HG03432 (cell line): Measurements from ENCODE around the gene KRTAP10-8.
"Not testable (repeated sequence)": the region's sequence is repeated elsewhere in the genome, so short reads cannot be mapped to it uniquely, and the experiment has no call there.

Experiments
- ATAC-seq: cut with Tn5 transposase; IDR thresholded peaks from one replicate; pipeline ENCODE4 v1.9.1; 2021; ENCODE audit warnings: mild to moderate bottlenecking, moderate library complexity; ENCODE audit not compliant: unreplicated experiment

The KRTAP10-8 gene

DNA sequence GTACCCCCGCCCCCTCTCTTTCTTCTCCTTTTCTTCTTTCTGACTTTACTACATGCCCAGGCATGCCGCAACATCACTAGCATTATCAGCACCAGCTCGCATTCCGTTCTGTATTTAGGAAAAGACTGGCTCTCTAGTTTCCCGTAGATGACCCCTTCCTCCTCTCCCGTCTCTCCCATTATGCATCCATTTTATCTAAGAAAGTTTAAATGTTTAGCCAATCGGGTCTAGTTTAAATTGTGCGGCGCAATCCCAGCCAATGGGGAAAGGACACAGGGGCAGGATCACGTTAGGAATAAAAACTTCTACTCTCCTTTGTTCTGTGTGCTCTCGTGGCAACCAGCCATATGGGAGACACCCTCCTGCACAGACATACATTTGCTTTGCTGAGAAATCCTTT is 13.8 kb upstream of the KRTAP10-8 start:
- ATAC-seq = no peak

DNA sequence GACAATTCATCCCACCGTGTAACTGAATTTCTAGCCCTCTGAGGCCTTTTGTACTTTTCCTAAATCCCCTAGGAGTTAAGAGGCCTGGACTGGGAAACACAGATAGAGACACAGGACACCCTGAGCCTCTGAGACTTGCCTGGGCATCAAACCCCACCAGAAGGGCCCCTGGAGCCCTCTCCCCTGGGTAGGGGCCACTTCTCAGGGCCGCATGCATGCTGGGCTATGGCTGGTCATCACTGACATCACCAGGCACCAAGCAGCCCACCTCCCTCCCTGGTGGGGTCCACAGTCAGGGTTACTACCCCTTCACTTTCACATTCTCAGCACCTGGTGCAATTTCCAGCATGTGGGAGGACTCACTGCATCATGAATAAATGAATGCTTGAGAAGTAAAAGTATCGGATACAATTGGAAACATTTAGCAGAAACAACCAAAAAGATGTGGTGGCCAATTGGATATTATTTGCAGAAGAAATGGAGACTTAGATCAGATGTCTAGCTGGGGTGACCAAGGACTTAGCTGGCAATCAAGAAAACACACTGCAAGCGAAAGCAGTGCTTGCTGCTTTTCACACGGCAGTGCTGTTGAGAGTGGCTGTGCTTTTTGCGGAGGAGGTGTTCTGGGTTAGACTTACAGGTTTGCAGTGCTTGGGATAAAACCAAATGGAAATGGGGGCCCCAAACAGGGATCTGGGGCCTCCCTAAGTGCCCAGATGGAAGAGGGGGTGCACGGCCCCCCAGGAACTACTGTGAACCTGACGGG is 12.4 kb upstream of the KRTAP10-8 start:
- ATAC-seq = no peak

DNA sequence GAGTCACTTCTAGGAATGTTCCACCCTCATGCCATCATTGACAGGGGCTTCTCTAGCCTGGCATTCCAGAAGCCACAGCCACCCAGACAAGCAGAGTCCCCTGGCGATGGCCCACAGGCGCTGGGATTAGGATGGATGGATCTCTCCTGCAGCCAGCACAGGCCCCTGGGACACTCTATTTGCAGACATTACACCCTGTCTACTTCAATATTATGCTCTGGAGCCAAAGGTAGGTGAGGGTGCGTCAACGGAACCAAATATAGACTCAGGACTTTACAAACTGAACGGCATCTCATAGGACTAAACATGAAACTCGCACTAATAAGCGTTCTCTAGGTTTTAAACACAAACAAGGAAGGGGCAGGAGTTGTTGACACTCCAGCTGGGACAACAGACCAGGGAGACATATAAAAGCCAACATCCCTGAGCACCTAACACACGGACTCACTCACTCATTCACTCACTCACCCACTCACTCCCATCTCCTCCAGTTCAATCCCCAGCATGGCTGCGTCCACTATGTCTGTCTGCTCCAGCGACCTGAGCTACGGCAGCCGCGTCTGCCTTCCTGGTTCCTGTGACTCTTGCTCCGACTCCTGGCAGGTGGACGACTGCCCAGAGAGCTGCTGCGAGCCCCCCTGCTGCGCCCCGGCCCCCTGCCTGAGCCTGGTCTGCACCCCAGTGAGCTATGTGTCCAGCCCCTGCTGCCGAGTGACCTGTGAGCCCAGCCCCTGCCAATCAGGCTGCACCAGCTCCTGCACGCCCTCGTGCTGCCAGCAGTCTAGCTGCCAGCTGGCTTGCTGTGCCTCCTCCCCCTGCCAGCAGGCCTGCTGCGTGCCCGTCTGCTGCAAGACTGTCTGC is 11.5 kb upstream of the KRTAP10-8 start, which contains the start of gene KRTAP10-7:
Gene KRTAP10-7 (plus strand): TSS at position 480 of the 861 bp plus-strand sequence. CDS start 25 bp downstream, at position 505.
- ATAC-seq = not testable (repeated sequence)

DNA sequence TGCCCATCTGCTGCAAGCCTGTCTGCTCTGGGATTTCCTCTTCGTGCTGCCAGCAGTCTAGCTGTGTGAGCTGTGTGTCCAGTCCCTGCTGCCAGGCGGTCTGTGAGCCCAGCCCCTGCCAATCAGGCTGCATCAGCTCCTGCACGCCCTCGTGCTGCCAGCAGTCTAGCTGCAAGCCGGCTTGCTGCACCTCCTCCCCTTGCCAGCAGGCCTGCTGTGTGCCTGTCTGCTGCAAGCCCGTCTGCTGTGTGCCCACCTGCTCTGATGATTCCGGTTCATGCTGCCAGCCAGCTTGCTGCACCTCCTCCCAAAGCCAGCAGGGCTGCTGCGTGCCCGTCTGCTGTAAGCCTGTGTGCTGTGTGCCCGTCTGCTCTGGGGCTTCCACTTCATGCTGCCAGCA is 10.8 kb upstream of the KRTAP10-8 start:
- ATAC-seq = not testable (repeated sequence)

DNA sequence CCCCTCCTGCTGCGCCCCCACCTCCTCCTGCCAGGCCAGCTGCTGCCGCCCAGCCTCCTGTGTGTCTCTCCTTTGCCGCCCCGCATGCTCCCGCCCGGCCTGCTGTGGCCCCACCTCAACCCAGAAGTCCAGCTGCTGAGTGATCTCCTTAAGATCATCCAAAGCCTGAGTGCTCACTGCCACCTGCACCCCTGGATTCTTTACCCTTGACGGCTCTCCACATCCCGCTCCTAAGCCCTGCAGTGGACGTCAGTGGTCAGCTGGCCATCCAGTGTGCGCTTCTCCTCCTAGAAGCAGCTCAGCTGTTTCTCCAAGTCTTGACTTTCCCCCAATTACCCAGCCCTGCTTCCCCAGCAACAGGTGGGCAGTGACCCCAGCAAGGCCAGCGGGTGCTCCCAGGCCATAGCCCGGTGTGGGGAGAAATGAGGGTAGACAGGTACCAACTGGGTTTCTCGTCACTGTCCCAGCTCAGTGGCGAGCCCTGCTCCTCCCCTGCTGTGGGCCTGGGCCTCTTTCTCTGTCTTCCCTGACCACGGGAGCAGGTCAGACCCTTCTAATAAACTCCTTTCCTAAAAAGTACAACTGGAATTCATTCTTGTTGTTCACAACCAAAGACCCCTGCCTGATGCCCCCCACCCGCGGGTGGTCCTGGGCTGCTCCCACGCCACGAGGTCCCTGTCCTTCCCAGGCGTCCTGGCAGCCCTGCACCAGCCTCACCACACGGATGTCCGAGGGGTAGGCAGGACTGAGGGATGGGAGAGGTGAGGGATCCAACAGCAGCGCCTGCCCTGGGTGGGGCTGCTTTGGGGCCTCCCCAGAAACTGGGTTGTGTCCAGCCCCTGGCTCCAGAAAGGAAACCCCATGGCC is 10.1 kb upstream of the KRTAP10-8 start:
- no peak for ATAC-seq

DNA sequence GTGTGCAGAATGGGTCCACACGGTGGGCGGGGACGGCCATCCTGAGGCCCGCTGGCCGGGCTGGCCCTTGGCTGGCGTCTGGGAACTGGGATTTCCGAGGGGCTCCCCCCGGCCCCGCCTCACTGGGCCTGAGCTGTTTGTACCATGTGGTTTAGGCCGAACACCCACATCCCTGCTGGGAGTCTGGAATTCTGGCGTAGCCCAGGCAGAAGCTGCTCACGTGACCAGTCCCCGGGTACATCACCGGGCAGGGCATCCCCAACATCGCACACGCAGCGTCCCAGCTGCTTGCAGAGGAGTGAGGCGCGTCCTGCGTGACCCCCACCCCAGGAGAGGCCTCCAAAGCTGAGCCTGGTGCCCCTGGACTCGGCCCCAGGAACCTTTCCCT is 9.4 kb upstream of the KRTAP10-8 start:
- ATAC-seq = no peak

DNA sequence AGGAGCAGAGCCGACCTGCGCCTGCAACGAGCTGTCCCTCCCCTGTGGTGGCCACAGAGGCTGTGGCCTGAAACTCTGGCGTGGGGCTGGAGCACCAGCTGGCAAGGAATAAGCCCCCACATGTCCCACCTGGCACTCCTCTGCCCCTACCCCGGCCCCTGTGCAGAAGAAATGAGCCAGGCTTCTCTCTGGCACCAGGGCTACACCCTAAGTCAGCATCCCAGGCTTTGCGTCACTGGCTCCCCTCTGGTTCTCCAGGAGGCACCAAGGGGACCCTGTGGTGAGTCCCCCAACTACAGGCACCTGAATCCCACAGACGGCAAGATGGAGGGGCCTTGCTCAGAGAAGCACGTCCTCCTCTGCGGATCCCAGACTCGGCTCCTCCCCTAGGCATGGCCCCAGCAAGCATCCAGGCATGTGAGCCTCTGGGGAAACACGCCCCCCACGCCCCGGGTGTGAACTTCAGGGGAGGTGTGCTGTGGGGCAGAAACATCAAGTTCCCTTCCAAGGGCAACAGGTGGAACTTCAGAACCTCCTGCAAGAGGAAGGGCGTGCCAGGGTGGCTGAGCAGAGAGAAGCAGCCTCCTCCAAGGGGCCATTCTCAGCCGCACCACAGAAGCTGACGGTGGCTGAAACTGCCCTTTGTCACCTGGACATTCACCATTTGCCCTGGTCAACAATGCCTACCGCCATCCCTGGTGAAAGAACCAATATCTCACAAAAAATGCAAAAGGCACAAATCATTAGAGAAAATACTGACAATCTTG is 8.6 kb upstream of the KRTAP10-8 start:
- ATAC-seq = no peak

DNA sequence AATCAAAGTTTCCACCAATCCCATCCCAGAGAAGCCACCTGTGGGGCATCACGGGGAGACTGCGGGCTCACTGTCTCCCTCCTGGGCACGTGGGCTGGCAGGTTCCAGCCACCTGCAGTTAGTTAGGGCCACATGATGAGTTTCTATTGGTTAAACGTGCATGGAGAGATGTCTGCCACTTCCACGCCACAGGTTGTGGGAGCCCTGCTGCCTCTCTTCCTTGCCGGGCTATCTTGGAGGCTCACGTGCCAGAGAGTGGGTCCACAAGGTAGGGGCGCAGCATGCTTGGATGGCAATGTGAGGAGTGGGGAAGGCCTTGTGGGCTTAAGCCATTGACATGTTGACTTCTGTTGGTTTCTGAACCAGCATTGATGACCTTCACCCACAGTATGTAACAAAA is 8.0 kb upstream of the KRTAP10-8 start:
- no peak for ATAC-seq

DNA sequence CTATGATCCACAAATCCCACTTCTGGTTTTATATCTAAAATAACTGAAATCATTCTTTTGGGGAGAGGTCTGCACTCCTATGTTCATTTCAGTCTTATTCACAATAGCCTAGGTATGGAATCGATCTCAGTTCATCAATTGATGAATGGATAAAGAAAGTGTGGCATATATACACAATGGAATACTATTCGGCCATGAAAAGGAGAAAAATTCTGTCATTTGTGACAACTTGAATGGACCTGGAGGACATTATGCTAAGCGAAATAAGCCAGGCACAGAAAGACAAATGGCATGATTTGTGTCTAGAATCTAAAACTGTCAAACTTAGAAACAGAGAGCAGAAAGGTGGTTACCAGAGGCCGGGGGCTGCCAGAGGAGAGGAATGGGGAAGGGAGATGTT is 5.4 kb upstream of the KRTAP10-8 start:
- ATAC-seq = no peak

DNA sequence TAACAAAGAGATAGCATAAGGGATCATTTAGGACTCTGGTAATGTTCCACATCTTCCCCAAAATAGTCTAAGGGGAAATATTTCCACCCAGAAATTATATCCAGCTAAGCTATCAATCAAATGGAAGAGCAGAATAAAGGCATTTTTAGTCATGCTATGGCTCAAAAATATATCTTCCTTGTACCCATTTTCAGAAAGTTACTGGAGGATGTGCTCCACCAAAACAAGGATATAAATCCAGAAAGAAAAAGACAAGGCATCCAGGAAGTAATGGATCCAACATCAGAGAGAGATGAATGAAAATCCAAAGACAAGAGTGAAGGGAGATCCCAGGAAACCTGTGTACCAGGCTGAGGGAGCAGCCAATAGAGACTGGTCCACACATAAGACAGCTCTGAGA is 2.7 kb upstream of the KRTAP10-8 start:
- no peak for ATAC-seq

DNA sequence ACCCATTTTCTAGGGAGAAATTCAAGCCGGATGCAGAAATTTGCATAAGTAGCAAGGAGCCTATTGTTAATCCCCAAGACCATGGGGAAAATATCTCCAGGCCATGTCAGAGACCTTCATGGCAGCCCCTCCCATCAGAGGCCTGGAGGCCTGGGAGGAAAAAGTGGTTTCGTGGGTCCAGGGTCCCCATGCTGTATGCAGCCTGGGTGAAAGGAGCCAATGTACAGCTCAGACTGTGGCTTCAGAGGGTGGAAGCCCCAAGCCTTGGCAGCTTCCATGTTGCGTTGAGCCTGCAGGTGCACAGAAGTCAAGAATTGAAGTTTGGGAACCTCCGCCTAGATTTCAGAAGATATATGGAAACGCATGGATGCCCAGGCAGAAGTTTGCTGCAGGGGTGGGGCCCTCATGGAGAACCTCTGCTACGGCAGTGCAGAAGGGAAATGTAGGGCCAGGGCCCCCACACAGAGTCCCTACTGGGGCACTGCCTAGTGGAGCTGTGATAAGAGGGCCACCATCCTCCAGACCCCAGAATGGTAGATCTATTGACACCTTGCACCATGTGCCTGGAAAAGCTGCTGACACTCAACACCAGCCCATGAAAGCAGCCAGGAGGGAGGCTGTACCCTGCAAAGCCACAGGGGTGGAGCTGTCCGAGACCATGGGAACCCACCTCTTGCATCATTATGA is 1.6 kb upstream of the KRTAP10-8 start:
- not testable (repeated sequence) for ATAC-seq

DNA sequence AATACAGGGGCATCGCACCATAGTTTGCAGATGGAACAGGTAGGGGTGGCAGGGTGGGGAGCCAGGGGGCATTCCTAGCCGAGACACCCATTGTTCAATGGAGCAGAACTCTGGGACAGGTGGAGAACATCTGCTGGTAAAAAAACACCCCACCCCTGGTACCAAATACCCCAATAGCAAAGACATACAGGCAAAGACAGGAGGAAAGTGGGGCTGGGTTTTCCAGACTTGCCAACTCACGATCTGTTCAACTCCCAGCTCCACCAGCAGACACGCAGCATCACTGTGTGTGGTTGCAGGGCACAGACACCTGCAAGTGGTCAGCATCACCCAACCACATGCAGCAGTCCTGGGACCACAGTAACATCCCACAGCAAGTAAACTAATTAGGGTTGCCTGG is 328 bp upstream of the KRTAP10-8 start:
- no peak for ATAC-seq

DNA sequence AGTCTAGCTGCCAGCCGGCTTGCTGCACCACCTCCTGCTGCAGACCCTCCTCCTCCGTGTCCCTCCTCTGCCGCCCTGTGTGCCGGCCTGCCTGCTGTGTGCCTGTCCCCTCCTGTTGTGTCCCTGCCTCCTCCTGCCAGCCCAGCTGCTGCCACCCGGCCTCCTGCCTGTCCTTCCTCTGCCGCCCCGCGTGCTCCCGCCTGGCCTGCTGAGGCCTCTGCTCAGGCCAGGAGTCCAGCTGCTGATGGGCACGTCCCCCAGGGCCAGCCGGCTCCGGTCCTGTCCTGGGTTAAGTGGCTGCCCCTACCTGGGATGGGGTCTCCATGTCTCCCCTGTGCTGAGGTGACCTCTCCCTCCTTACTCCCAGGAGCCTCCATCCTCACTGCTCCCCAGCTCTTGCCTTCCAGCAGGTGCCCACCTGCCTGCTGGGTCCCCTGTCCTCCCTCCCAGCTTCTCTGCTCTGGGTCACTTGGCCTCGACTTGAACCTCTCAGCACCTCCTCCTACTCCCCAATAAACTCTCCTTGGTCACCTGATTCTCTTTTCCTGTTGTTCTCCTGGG is 870 bp downstream of the KRTAP10-8 start:
- ATAC-seq = no peak

DNA sequence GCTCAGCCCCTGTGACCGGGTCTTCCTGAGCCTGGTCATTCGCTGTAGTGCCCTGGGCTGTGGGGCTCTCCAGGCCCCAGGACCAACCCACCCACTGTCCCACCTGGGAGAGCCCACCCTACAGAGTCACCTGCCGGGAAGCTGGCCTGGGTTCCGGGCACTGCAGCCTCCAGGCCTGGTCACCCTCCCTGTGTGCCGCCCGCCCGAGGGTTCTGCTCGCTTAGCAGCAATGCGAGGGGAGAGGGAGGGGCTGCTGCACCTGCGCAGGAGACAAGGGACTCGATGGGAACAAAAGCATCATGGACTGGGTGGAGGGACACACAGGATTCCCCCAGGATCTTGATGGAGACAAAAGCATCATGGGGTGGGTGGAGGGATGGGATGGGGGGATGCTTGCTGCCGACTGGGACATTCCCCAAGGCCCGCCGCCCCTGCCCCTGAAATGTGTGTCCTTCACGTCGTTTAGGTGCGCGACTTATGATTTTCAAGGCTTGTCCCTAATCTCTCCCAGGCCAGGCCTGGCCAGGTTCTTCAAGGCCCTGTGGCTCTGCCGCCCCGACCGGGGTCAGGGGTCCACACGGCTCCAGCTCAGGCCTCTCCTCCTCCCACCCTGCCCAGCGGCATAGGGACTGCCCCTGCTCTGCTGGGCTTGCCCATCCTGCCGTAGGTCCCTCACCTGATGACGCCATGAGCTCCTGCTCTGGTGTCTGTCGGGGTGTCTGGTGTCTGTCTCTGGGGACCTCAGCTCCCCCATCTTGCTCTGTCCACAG is 1.7 kb downstream of the KRTAP10-8 start:
- no peak for ATAC-seq

DNA sequence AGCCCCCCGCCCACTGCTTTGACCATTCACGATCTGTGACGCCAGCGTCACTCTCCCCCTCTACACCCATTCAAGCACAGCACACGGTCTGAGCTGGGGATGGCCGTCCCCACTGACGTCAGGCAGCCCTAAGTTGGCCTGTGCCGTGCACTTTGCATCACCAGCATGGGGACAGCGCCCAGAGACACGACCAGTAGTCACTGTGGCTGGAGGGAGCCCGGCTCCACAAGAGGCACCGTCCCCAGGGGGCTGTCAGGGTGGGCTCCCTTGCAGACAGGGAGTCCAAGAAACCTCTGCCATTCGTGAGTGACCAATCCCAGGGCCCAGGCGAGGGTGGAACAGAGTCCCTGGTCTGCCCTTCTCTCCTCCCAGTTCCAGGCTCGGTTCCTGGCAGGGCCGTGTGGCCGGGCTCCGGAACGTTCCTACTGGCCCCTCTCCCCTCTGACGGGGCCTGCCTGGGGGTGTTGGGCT is 2.3 kb downstream of the KRTAP10-8 start:
- no peak for ATAC-seq

DNA sequence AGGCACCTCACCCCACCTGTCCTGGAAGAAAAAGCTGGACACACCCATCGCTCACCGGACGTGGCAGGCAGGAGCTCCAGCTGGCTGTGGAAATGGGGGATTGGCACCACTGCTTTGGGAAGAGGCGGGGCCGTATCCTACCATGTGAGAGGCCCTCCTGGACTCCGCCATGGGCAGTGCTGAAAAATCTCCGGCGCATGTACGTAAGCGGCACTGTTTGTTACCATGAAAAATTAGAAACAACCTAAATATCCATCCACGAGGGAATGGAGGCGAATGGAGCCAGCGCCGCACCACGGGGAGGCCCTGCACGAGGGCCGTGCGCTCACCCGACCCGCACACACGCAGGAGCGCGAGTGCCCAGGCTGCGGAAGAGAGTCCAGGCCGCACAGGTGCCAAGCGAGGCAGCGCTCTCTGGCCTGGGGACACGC is 3.1 kb downstream of the KRTAP10-8 start:
- ATAC-seq = no peak

DNA sequence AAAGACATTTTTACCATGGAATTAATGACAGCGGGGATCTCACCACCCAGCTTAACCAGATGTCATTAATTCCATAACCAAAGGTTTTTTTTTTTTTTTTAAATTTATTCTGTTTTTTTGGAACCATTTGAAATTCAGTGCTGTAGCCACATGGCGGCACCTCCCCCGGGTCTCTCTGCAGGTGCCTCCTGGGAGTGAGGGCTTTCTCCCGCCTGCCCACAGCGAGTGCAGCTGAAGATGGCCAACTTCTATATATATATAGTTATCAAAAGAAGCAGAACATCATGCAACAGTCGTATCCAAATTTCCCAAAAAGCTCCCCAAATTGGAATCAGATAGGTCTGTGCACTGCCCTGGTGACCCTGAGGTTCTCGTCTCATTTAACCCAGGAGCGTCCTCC is 3.6 kb downstream of the KRTAP10-8 start:
- ATAC-seq = no peak

DNA sequence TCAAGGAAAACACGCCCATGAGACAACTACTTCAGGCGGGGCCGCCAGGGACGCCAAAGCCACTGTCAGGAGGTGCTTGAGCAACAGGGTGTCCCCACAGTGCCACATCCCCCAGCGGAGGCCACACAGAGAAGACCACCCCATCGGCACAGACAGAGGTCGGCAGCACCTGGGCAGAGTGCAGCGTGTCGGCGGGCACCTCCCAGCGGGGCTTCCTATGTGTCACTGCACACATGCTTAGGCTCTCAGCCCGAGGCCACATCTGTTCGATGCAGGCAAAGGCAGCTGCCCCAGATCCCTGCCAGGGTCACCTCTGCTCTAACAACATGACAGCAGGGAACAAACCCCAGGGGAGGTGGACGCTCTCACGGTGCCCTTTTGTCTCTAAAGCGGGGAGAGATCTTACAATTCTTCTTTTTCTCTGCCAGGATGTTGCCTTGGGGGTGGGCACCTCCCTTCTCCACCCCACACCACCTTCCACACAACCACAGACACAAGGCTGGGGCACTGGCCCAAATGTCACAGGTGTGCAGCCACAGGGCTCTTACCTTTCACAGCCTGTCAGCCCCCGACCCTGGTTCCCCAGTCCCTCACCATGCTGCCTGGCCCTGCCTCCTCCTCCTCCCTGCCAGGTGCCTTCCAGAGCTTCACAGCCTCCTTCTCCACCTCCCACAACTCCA is 4.2 kb downstream of the KRTAP10-8 start:
- ATAC-seq = no peak
